ENCODE results near the gene NCAPD2.
A peak's percentile ranks its signal among the peaks of the same experiment; 100 is the strongest.
"Not testable (repeated sequence)": the region's sequence is repeated elsewhere in the genome, so short reads cannot be mapped to it uniquely, and the experiment has no call there.

The NCAPD2 gene

GRCh38 chr12:6497291-6497690, 3.4 kb downstream of the NCAPD2 start:
- DNase-seq (ENCODE audit: low read depth in 2 of 2), result not testable (repeated sequence)

- DNase-seq (ENCODE audit: low read depth in 2 of 2), result no peak
Measured at GRCh38 chr12:6500466-6500865, 6.6 kb downstream of the NCAPD2 start.

GRCh38 chr12:6507102-6507998, 13.4 kb downstream of the NCAPD2 start:
- no peak for DNase-seq (ENCODE audit: low read depth in 2 of 2)

DNA sequence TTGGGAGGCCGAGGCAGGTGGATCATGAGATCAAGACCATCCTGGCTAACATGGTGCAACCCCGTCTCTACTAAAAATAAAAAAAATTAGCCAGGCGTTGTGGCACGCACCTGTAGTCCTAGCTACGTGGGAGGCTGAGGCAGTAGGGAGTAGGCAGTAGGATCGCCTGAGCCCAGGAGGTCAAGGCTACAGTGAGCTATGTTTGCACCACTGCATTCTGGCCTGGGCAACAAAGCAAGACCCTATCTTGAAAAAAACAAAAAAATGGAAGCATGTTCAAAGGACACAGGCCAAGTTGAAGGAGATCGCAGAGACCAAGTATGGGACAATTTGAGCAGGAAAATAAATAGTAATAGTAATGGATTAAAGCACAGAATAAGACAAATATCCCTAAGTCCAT, 14.2 kb downstream of the NCAPD2 start:
- no peak for DNase-seq (ENCODE audit: low read depth in 2 of 2)

DNA sequence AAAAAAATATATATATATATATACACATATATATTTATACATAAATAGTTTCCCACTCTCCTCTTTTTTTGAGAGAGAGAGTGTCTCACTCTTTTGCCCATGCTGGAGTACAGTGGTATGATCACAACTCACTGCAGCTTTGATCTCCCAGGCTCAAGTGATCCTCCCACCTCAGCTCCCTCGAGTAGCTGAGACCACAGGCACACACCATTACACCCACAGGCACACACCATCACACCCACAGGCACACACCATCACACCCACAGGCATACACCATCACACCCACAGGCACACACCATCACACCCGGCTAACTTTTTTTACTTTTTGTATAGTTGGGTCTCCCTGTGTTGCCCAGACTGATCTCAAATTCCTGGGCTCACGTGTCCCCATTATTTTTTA, 26.3 kb downstream of the NCAPD2 start:
- DNase-seq (ENCODE audit: low read depth in 2 of 2), result no peak

- no peak for DNase-seq (ENCODE audit: low read depth in 2 of 2)
Measured at GRCh38 chr12:6522193-6522592, 28.3 kb downstream of the NCAPD2 start.

- no peak for DNase-seq (ENCODE audit: low read depth in 2 of 2)
Measured at GRCh38 chr12:6523708-6524107, 29.8 kb downstream of the NCAPD2 start.

DNA sequence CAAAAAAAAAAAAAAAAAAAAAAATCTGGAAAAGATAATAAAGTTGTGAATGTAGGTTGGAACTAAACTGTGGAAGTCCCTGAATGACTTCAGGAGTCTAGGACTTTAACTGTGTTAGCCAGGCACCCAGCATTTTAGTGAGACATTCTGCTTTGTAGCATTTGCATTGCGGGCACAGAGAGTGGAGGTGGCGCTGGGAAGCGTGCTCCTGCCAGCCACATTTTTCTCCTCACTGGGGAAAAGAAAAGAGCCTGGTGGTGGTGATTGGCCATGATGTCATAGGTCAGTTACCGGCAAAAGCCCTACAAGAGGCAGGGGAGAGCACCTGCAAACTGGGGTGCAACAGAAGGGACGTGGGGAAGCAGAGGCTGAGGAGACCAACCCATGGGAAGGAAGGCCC, 30.7 kb downstream of the NCAPD2 start:
- DNase-seq (ENCODE audit: low read depth in 2 of 2), result no peak

- DNase-seq (ENCODE audit: low read depth in 2 of 2), result no peak
Measured at GRCh38 chr12:6526201-6526600, 32.3 kb downstream of the NCAPD2 start.

- no peak for DNase-seq (ENCODE audit: low read depth in 2 of 2)
Measured at GRCh38 chr12:6526766-6527525, 33.0 kb downstream of the NCAPD2 start.

- DNase-seq (ENCODE audit: low read depth in 2 of 2), result no peak
Measured at GRCh38 chr12:6527711-6528110, 33.8 kb downstream of the NCAPD2 start.

DNA sequence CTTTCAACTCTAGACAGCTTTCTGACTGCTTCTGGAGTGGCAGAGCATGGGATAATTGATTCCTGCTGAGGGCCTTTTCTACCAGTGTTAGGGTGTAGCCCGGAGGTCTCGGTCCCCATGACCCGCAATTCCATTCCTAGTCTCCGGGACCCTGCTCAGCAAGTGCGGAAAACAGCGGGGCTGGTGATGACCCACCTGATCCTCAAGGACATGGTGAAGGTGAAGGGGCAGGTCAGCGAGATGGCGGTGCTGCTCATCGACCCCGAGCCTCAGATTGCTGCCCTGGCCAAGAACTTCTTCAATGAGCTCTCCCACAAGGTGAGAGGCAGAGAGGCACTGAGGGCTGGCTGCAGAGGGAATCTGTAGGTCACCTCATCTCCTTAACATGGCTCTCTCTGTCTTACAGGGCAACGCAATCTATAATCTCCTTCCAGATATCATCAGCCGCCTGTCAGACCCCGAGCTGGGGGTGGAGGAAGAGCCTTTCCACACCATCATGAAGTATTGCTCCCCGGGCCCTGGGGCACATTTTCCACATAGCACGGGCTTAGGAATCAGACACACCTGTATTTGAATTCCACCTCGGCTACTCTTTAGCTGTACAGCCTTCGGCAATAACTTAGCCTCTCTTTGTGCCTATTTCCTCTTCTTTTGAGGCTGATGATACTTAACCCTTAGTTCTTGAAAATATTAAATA, 34.8 kb downstream of the NCAPD2 start:
- DNase-seq (ENCODE audit: low read depth in 2 of 2), result no peak

DNA sequence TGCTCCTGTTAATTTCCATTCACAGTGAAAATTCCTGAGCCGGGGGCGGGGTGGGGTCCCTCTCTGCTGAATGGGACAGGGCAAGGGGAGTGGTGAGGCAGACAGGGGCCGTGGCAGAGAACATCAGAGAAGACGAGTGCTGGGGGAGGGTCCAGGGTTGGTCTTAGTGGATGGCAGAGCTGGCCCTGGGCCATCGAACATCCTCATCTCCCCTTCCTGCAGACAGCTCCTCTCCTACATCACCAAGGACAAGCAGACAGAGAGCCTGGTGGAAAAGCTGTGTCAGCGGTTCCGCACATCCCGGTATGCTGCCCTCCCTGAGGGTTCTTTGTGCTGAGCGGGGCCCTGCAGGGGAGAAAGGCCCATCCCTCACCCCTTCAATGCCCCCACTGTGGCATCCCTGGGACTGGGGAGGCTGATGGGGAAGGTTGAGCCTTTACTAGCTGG, 35.4 kb downstream of the NCAPD2 start:
- no peak for DNase-seq (ENCODE audit: low read depth in 2 of 2)

DNA sequence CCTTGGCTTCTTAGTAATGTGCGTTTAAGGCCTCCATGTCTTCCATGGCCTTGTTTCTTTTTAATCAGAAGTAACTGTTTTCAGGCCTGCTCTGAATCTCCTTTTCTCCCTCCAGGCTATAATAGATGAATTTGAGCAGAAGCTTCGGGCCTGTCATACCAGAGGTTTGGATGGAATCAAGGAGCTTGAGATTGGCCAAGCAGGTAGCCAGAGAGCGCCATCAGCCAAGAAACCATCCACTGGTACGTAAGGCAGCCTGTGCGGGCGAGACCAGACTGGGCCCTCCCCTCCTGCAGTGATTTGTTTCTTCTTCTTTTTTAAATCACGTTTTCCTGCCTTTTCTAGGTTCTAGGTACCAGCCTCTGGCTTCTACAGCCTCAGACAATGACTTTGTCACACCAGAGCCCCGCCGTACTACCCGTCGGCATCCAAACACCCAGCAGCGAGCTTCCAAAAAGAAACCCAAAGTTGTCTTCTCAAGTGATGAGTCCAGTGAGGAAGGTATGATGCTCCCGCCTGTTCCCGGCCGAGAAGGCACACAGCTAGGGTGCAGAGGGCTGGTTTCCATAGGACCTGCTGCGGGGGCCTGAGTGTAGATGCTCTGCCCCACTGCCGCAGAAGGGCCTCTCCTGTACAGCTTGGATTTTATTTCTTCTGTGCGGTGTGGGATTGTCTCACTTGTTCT, 36.8 kb downstream of the NCAPD2 start:
- DNase-seq (ENCODE audit: low read depth in 2 of 2), result no peak

DNA sequence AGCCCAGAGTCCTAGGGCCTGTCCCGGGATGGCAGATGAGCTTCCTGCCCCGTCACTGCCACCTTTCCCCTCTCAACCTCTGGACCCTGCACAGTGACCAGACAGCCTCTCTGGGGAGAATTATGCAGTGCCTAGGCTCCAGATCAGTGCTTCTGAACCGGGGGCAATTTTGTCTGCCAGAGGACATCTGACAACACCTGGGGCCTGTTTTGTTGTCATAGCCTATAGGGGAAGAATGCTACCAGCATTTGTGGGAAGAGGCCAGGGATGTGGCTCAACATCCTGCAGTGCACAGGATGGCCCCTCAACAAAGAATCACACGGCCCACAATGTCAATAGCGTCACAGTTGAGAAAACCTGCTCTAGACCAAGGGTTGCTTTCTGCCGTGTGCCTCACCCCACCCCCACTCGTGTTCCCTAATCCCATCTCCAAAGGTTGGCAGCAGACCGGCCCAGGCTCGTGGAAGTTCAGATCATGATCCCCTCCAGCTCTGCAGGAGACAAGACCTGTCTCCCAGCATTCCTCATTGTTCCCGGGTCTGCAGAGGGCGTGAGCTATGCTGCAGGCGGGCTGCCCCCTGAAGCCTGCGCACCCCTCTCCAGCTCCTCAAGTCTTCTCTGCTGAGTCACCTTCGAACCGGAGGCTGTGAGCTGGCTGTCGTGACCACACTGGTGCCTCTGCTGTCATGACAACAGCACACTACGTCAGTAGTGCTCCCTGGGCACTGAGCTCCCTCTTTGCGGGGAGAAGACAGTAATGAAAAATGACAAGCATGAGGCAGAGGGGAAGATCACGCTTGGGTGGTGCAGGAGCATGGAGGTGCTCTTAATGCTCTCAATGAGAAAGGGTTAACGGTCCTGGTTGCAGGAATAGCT, 38.4 kb downstream of the NCAPD2 start:
- peak; percentile 56 to 66 for DNase-seq (ENCODE audit: low read depth in 2 of 2)

DNA sequence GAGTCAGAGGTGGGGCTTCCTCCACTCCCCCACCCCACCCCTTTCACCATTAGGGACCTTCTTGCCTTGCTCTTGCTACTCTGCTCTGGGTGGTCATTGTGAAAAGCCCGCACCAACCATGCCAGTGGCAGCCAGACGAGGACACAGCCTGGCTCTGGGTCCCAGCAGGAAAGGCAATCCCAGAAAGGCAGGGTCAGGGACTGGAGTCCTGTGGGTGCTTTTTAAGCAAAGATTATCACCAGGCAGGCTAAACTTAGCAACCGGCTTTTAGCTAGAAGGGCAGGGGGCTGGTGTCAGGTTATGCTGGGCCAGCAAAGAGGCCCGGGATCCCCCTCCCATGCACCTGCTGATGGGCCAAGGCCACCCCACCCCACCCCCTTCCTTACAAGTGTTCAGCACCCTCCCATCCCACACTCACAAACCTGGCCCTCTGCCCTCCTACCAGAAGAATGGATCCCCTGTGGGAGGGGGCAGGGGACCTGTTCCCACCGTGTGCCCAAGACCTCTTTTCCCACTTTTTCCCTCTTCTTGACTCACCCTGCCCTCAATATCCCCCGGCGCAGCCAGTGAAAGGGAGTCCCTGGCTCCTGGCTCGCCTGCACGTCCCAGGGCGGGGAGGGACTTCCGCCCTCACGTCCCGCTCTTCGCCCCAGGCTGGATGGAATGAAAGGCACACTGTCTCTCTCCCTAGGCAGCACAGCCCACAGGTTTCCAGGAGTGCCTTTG, 39.2 kb downstream of the NCAPD2 start:
- DNase-seq (ENCODE audit: low read depth in 2 of 2), result no peak

- DNase-seq (ENCODE audit: low read depth in 2 of 2), result no peak
Measured at GRCh38 chr12:6533653-6533922, 39.7 kb downstream of the NCAPD2 start.

- DNase-seq (ENCODE audit: low read depth in 2 of 2), result peak; percentile 65 to 68
Measured at GRCh38 chr12:6533923-6534694, 40.2 kb downstream of the NCAPD2 start, which contains the start of gene GAPDH. GAPDH (plus strand) TSS chr12:6534517; CDS start chr12:6534833, 316 bp downstream.

GRCh38 chr12:6534695-6534944, 40.7 kb downstream of the NCAPD2 start:
- DNase-seq (ENCODE audit: low read depth in 2 of 2), result no peak

Data from stimulated activated CD8-positive, alpha-beta memory T cell treated with anti-CD3 and anti-CD28 coated beads, Interleukin-7, amount 100 ng/mL, for 1 hour (primary cell).